Keratinocyte (primary cell): Measurements from ENCODE around the gene NMRK2.

Source experiments
- EZH2 ChIP-seq: IDR thresholded peaks from one replicate; pipeline ENCODE4 v1.6.1; 2012; ENCODE audit warnings: inconsistent platforms, mild to moderate bottlenecking, low read length, moderate library complexity
- TF ChIP-seq, protein P1 (sequence below), 3 experiments: IDR thresholded peaks in 1 of 3; conservative IDR thresholded peaks in 1 of 3; optimal IDR thresholded peaks in 1 of 3; 2 replicates in 2 of 3; 3 replicates in 1 of 3; pipeline versions ENCODE3 to v1.5.1; 2011; ENCODE audit warnings: low read length in 3 of 3, mild to moderate bottlenecking in 3 of 3, moderate library complexity in 2 of 3, control low read depth in 1 of 3, inconsistent platforms in 1 of 3; ENCODE audit not compliant: insufficient read depth in 2 of 3; ENCODE audit errors: extremely low read depth in 1 of 3

GRCh38 chr19:3916033-3916432 lies 16.8 kb upstream of the NMRK2 start:
- TF ChIP-seq, protein P1, sequence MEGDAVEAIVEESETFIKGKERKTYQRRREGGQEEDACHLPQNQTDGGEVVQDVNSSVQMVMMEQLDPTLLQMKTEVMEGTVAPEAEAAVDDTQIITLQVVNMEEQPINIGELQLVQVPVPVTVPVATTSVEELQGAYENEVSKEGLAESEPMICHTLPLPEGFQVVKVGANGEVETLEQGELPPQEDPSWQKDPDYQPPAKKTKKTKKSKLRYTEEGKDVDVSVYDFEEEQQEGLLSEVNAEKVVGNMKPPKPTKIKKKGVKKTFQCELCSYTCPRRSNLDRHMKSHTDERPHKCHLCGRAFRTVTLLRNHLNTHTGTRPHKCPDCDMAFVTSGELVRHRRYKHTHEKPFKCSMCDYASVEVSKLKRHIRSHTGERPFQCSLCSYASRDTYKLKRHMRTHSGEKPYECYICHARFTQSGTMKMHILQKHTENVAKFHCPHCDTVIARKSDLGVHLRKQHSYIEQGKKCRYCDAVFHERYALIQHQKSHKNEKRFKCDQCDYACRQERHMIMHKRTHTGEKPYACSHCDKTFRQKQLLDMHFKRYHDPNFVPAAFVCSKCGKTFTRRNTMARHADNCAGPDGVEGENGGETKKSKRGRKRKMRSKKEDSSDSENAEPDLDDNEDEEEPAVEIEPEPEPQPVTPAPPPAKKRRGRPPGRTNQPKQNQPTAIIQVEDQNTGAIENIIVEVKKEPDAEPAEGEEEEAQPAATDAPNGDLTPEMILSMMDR (optimal IDR thresholded peaks at IDR 0.05 in 1 of 3, IDR thresholded peaks at IDR 0.05 in 1 of 3, conservative IDR thresholded peaks at IDR 0.05 in 1 of 3; ENCODE audit: extremely low read depth in 1 of 3, insufficient read depth in 2 of 3, low read length in 3 of 3), result no peak
- no peak for TF ChIP-seq EZH2
